Measurements from ENCODE around the gene SRRM1. TPM values are rescaled to one million over a fixed set of nuclear protein-coding genes. Genes with fewer than 3 reads are reported as not detected.

SRRM1 gene
- total and polyA plus RNA-seq, 2 of the 8 experiments (the other 6 are each of a cell fraction or from before 2014, with no cell fraction given): 77.1 to 255 TPM

DNA sequence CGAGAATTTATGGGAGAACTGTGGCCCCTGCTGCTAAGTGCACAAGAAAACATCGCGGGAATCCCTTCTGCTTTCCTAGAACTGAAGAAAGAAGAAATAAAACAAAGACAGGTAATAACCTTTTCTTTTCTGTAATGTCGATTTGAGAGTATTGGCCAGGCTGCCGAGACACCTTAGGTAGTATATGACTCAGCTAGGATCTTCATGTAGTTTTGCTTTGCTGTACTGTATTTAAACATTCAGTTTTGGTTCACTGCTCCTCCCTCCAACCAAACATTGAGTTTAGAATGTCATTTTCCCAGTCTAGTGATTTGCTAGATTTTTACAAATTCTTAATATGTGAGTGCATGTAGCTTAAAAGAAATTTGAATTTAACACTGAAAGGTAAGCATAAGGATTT, 5.8 kb downstream of the SRRM1 start:
- no peak overlapping the region for H2AFZ ChIP-seq (ENCODE audit: low read length)
- FAIRE-seq (no peak), DNase-seq (ENCODE audit: low read depth in 1 of 2, low spot score in 2 of 2) (no peak)
- no peak overlapping the region for H4K5ac ChIP-seq (ENCODE audit: insufficient read length, low read depth, low read length)
- peaks cover 3% of the 10 kb centered on the region; the same call in 1 of the 2 replicates for H3K23me2 ChIP-seq (ENCODE audit: low read depth, low read length)
- no peaks in the 10 kb centered on the region for H3K27me3 ChIP-seq (replicated peaks in 1 of 4; ENCODE audit: control insufficient read depth in 3 of 4, extremely low read depth in 1 of 4, insufficient read depth in 3 of 4, low read length in 3 of 4)
- H3K56ac ChIP-seq (replicated peaks; ENCODE audit: insufficient read length, low read depth, low read length): no peak overlapping the region
- H3K23ac ChIP-seq (ENCODE audit: insufficient read length): no peak overlapping the region
- no peak overlapping the region for H4K8ac ChIP-seq (ENCODE audit: extremely low read depth, insufficient read depth, low read length)
- H2AK5ac ChIP-seq (ENCODE audit: low read depth, low read length): no peak overlapping the region
- no peak overlapping the region for H4K91ac ChIP-seq (replicated peaks; ENCODE audit: insufficient read length, low read length)
- H3K4ac ChIP-seq (replicated peaks; ENCODE audit: insufficient read length, low read depth, low read length): no peak overlapping the region
- H3K9ac ChIP-seq (replicated peaks in 1 of 4; ENCODE audit: extremely low read depth in 1 of 4, low read depth in 3 of 4, low read length in 3 of 4): no peak overlapping the region
- H2BK20ac ChIP-seq (ENCODE audit: low read length): no peak overlapping the region
- H3K14ac ChIP-seq (ENCODE audit: insufficient read length): no peak overlapping the region
- H3K4me3 ChIP-seq (ENCODE audit: extremely low read depth in 1 of 4, insufficient read depth in 2 of 4, low read depth in 3 of 4, low read length in 4 of 4): no peak overlapping the region
- no peak overlapping the region for H2BK120ac ChIP-seq (replicated peaks; ENCODE audit: low read depth, low read length)
- H2BK15ac ChIP-seq (ENCODE audit: low read length): no peak overlapping the region
- peaks cover 0 to 3% (median 0%) of the 10 kb centered on the region in 4 experiments; a peak in 2 of 7 replicates for H3K4me1 ChIP-seq (replicated peaks in 1 of 4; ENCODE audit: control insufficient read depth in 3 of 4, insufficient read depth in 4 of 4, low read length in 3 of 4)
- peaks cover 9 to 11% of the 10 kb centered on the region in 2 experiments for H4K20me1 ChIP-seq (replicated peaks in 1 of 2; ENCODE audit: control insufficient read depth in 1 of 2, insufficient read depth in 2 of 2, low read length in 2 of 2)
- H3K9me3 ChIP-seq (ENCODE audit: insufficient read depth in 2 of 2, low read depth in 1 of 2, low read length in 1 of 2): no peaks in the 10 kb centered on the region
- H3K27ac ChIP-seq (ENCODE audit: low read depth, low read length): no peak overlapping the region
- no peak overlapping the region for H3K4me2 ChIP-seq (ENCODE audit: insufficient read depth in 1 of 2, low read depth in 2 of 2, low read length in 2 of 2)
- H3K18ac ChIP-seq (ENCODE audit: extremely low read depth, low read length): no peak overlapping the region
- ChIA-PET POLR2A (ENCODE audit: partially characterized antibody) (interaction anchor here (1.0 to 14.2 kb wide), 4 partner anchors 8 to 116 kb away, joined by 3 to 199 read pairs (median 8); no protein-coding TSS in a partner anchor), CTCF (ENCODE audit: partially characterized antibody) (interaction anchor here (0.9 kb wide), 1 partner anchor 18 kb away, joined by 3 read pairs; no protein-coding TSS in a partner anchor)
- H2BK12ac ChIP-seq (ENCODE audit: low read depth, low read length): no peak overlapping the region
- no peaks in the 10 kb centered on the region; the same call in 1 of the 2 replicates for H3K79me1 ChIP-seq (ENCODE audit: low read depth, low read length)
- WGBS, 2 experiments (ENCODE audit: extremely low coverage in 1 of 2, insufficient coverage in 1 of 2, insufficient read length in 1 of 2, insufficient replicate concordance in 2 of 2, low coverage in 1 of 2, low lambda C conversion rate in 2 of 2, missing lambda C conversion rate in 1 of 2): 95% methylated on average over 5 of the region's 5 CpGs; no CpG with 5 or more reads in 1 of the 2 experiments
- H2BK5ac ChIP-seq (ENCODE audit: low read depth, low read length): no peak overlapping the region
- peaks cover 60 to 90% (median 79%) of the 10 kb centered on the region in 4 experiments for H3K36me3 ChIP-seq (ENCODE audit: control insufficient read depth in 2 of 4, insufficient read depth in 4 of 4, low read length in 3 of 4)
- H3K79me2 ChIP-seq (ENCODE audit: control insufficient read depth in 1 of 2, insufficient read depth in 2 of 2, low read length in 2 of 2): peaks cover 13 to 49% of the 10 kb centered on the region in 2 experiments
- no peak for TF ChIP-seq FOSL1 (IDR thresholded peaks at IDR 0.05; ENCODE audit: insufficient read depth, low read depth, low read length)
- TF ChIP-seq, protein P1, sequence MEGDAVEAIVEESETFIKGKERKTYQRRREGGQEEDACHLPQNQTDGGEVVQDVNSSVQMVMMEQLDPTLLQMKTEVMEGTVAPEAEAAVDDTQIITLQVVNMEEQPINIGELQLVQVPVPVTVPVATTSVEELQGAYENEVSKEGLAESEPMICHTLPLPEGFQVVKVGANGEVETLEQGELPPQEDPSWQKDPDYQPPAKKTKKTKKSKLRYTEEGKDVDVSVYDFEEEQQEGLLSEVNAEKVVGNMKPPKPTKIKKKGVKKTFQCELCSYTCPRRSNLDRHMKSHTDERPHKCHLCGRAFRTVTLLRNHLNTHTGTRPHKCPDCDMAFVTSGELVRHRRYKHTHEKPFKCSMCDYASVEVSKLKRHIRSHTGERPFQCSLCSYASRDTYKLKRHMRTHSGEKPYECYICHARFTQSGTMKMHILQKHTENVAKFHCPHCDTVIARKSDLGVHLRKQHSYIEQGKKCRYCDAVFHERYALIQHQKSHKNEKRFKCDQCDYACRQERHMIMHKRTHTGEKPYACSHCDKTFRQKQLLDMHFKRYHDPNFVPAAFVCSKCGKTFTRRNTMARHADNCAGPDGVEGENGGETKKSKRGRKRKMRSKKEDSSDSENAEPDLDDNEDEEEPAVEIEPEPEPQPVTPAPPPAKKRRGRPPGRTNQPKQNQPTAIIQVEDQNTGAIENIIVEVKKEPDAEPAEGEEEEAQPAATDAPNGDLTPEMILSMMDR (IDR thresholded peaks at IDR 0.05; ENCODE audit: control extremely low read depth in 1 of 3, insufficient read depth in 1 of 3, low read depth in 1 of 3, low read length in 3 of 3): no peak
- no peak for TF ChIP-seq BACH1 (IDR thresholded peaks at IDR 0.05; ENCODE audit: low read length)
- no peak for TF ChIP-seq CHD1 (IDR thresholded peaks at IDR 0.05; ENCODE audit: low read depth, low read length)
- no peak for TF ChIP-seq KDM1A (IDR thresholded peaks at IDR 0.05; ENCODE audit: borderline replicate concordance, low read length)
- no peak for TF ChIP-seq SP1 (IDR thresholded peaks at IDR 0.05; ENCODE audit: low read depth, low read length)
- TF ChIP-seq RAD21 (IDR thresholded peaks at IDR 0.05 in 1 of 2, conservative IDR thresholded peaks at IDR 0.05 in 1 of 2; ENCODE audit: low read depth in 2 of 2, low read length in 2 of 2): no peak
- TF ChIP-seq SP2 (IDR thresholded peaks at IDR 0.05; ENCODE audit: low read length): no peak
- no peak for TF ChIP-seq SUZ12 (IDR thresholded peaks at IDR 0.05; ENCODE audit: low read length)
- no peak for TF ChIP-seq SIX5 (IDR thresholded peaks at IDR 0.05; ENCODE audit: low read depth, low read length)
- no peak for TF ChIP-seq EP300 (IDR thresholded peaks at IDR 0.05; ENCODE audit: borderline replicate concordance in 1 of 2, low read depth in 2 of 2, low read length in 2 of 2)

Data from H1 (cell line).